ENCODE data around the gene USP33. TPM values are rescaled to one million over a fixed set of nuclear protein-coding genes. Genes with fewer than 3 reads are reported as not detected.
"Not testable (repeated sequence)": the region's sequence is repeated elsewhere in the genome, so short reads cannot be mapped to it uniquely, and the experiment has no call there.

The USP33 gene
- total RNA-seq, 2 experiments from 2014 or later: 35.8 to 36.2 TPM

GRCh38 chr1:77655431-77655974, 104.1 kb downstream of the USP33 start:
- no peaks in the 10 kb centered on the region for H3K27me3 Mint-ChIP-seq
- no peak for DNase-seq
- H3K36me3 Mint-ChIP-seq (ENCODE audit: low read depth): peaks cover 49% of the 10 kb centered on the region
- POLR2A ChIA-PET: no interaction called here
- ATAC-seq: peak; percentile 39
- TF ChIP-seq CTCF (IDR thresholded peaks at IDR 0.05): no peak
- H3K4me3 Mint-ChIP-seq: no peak overlapping the region
- peaks cover 32% of the 10 kb centered on the region for H3K4me1 Mint-ChIP-seq (ENCODE audit: low read depth)
- peaks cover 8% of the 10 kb centered on the region for H3K9me3 Mint-ChIP-seq
- CTCF ChIA-PET: interaction anchor here (1.2 kb wide), 1 partner anchor 10 kb away, joined by 3 read pairs; no protein-coding TSS in a partner anchor
- no peak overlapping the region for H3K27ac Mint-ChIP-seq
- intact Hi-C loops (cut with micrococcal nuclease): no loop called here

DNA sequence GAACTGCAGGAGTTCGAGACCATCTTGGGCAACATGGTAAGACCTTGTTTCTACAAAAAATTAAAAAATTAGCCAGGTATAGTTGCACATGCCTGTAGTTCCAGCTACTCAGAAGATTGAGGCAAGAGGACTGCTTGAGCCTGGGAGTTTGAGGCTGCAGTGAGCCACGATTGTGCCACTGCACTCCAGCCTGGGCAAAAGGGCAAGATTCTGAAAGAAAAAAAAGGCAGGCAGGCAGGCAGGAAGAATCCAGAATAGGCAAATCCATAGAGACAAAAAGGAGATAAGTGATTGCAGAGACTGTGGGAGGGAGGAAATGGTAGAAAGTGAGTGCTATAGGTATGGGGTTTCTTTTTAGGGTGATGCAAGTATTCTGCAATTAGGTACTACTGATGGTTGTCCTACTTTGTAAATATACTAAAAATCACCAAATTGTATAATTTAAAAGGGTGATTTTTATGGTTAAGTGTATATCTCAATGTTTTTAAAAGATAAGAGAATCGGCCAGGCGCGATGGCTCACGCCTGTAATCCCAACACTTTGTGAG, 106.6 kb downstream of the USP33 start:
- no peaks in the 10 kb centered on the region for H3K27me3 Mint-ChIP-seq
- intact Hi-C loops (cut with micrococcal nuclease): no loop called here
- ATAC-seq: no peak

DNA sequence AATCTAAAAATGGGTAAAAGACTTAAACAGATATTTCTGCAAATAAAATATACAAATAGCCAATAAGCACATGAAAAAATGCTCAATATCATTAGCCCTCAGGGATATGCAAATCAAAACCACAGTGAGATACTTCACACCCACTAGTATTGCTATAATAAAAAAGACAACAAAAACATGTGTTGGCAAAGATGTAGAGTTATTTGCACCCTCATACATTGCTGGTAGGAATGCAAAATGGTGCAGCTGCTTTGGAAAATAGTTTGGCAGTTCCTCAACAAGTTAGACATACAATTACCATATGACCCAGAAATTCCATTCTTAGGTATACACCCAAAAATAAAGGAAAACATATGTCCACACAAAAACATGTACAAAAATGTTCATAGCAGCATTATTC, 107.4 kb downstream of the USP33 start:
- intact Hi-C loops (cut with micrococcal nuclease): no loop called here
- ChIA-PET CTCF (no interaction called here), POLR2A (no interaction called here)
- Mint-ChIP-seq H3K4me3 (no peak overlapping the region), H3K36me3 (ENCODE audit: low read depth) (peaks cover 69% of the 10 kb centered on the region), H3K27me3 (no peaks in the 10 kb centered on the region), H3K27ac (peak overlapping the region; percentile 9), H3K9me3 (peaks cover 24% of the 10 kb centered on the region), H3K4me1 (ENCODE audit: low read depth) (peaks cover 31% of the 10 kb centered on the region)
- ATAC-seq: no peak
- TF ChIP-seq CTCF (IDR thresholded peaks at IDR 0.05): no peak
- DNase-seq: no peak

More for the DNA sequence above, 106.6 kb downstream of the USP33 start:
- TF ChIP-seq CTCF (IDR thresholded peaks at IDR 0.05): no peak
- no peak overlapping the region for H3K4me3 Mint-ChIP-seq
- DNase-seq: no peak
- H3K9me3 Mint-ChIP-seq: peaks cover 24% of the 10 kb centered on the region
- H3K4me1 Mint-ChIP-seq (ENCODE audit: low read depth): peaks cover 33% of the 10 kb centered on the region
- peaks cover 67% of the 10 kb centered on the region for H3K36me3 Mint-ChIP-seq (ENCODE audit: low read depth)
- H3K27ac Mint-ChIP-seq: peak overlapping the region; percentile 60
- ChIA-PET CTCF (no interaction called here), POLR2A (no interaction called here)

GRCh38 chr1:77649127-77649526, 110.5 kb downstream of the USP33 start:
- DNase-seq (no peak), ATAC-seq (no peak)
- peaks cover 70% of the 10 kb centered on the region for H3K36me3 Mint-ChIP-seq (ENCODE audit: low read depth)
- no peaks in the 10 kb centered on the region for H3K27me3 Mint-ChIP-seq
- peaks cover 25% of the 10 kb centered on the region for H3K9me3 Mint-ChIP-seq
- ChIA-PET CTCF (interaction anchor here (1.0 kb wide), 1 partner anchor 54 kb away, joined by 3 read pairs; no protein-coding TSS in a partner anchor), POLR2A (no interaction called here)
- no peak overlapping the region for H3K4me3 Mint-ChIP-seq
- intact Hi-C loops (cut with micrococcal nuclease): no loop called here
- TF ChIP-seq CTCF (IDR thresholded peaks at IDR 0.05): no peak
- peaks cover 14% of the 10 kb centered on the region for H3K4me1 Mint-ChIP-seq (ENCODE audit: low read depth)
- no peak overlapping the region for H3K27ac Mint-ChIP-seq

- H3K4me3 Mint-ChIP-seq; POLR2A ChIA-PET; ATAC-seq; H3K4me1 Mint-ChIP-seq (ENCODE audit: low read depth); H3K27me3 Mint-ChIP-seq; DNase-seq; CTCF ChIA-PET; H3K27ac Mint-ChIP-seq; intact Hi-C loops (cut with micrococcal nuclease): not testable (repeated sequence)
- peaks cover 50% of the 10 kb centered on the region for H3K36me3 Mint-ChIP-seq (ENCODE audit: low read depth)
- peaks cover 17% of the 10 kb centered on the region for H3K9me3 Mint-ChIP-seq
Observed at GRCh38 chr1:77646224-77646623, 113.4 kb downstream of the USP33 start.

Other genes with a start within 250 kb of the USP33 start
- gene ZZZ3, start 77.2 kb downstream of the USP33 start, total RNA-seq: 10 to 100 TPM; 37.7 to 39.5 TPM
- gene MIGA1, start 19.8 kb upstream of the USP33 start, total RNA-seq: 1 to 10 TPM; 8.5 to 9.7 TPM
- gene NEXN, start 128.8 kb upstream of the USP33 start, total RNA-seq: 1 to 10 TPM; 2.4 to 2.8 TPM
- gene FUBP1, start 219.2 kb upstream of the USP33 start, total RNA-seq: 100 to 1,000 TPM; 256 to 257 TPM
- 10 to 100 TPM in 1 of 2 experiments, 1 to 10 TPM in 1; 9.7 to 12.0 TPM for gene DNAJB4, start 245.1 kb upstream of the USP33 start, total RNA-seq

All from activated CD8-positive, alpha-beta T cell treated with anti-CD3 and anti-CD28 coated beads for 36 hours (primary cell).